Fibroblast of skin of left biceps (primary cell): Measurements from ENCODE around the gene NRP2.

Source experiments
- DNase-seq, 2 experiments: peaks; one replicate each; pipeline ENCODE4 v3.0.0-alpha.2; 2013; ENCODE audit warnings: low read depth in 2 of 2

NRP2 gene

DNA sequence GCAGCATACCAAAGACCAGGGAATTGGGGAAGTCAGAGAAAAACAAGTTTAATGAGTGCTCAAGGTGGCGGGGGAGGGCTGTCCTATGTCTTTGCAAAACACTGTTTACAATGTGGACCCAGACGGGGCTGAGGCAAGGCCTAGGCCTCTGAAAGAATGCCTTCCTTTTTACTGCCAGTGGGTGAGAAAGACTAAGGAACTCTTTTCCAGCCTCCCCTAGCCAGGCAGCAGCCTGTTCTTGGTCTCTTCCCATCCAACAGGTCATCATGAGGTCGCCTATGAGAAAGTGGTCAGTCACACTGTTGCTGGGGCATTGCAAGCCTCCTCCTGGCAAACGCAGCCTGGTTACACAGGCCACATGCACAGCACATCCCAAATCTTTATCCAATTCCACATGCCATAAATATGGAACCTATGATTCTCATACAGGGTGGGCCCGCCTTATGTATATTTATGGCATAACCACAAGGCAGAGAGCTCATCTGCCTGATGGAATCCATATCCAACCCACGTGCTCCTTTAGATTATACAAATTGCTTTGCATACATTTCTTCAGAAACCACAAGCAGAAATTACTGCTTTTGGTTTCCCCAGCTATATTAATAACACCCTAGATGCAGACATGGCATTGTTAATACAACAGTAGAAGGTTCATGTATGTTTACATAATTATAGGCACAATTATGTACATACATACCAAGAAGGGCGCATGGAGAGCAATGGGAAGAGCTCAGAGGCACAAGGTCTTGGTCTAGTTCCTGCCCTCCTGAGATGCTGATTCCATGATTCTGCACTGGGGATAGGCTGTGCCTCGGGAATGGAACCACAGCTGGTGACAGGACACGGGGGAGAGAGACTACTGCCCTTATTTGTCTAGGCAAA lies 48.6 kb downstream of the NRP2 start:
- peak; percentile 77 to 80 for DNase-seq

DNA sequence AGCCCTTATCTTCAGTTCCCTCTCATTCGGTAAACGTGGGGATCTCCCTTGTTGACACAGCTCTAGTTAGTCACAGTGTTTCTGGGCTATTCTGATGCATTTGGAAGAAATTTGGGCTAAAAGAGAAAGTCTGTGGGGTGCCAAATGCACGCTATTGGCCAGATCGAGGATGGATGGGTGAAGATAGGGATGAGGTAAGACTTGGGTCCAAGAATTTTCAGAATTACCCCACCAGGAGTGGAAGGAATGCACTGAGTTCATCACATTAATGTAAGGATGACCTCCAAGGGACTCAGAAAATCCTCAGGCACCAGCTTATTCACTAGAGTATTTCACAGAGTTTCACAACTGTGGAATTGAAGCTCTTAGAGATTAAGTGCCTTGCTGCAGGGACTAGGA lies 49.3 kb downstream of the NRP2 start:
- DNase-seq = peak; percentile 98

DNA sequence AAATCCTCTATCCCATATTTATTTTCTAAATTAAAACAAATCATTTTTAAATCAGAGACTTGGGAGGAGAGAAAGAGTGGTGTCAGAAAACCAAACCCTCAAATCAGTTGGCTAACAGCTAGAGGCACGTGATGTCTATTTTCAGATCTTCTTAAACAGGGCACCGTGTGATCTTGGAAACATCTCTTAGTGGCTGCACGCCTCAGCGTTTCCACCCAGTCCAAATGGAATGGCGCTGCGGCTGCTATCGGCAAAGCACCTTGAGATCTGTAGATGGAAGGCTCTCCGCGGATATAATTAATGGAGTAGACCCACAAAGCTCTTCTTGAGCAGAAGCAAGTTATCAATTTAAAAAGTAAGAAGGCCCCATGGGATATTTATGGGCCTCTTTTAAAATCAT lies 50.0 kb downstream of the NRP2 start:
- no peak for DNase-seq

DNA sequence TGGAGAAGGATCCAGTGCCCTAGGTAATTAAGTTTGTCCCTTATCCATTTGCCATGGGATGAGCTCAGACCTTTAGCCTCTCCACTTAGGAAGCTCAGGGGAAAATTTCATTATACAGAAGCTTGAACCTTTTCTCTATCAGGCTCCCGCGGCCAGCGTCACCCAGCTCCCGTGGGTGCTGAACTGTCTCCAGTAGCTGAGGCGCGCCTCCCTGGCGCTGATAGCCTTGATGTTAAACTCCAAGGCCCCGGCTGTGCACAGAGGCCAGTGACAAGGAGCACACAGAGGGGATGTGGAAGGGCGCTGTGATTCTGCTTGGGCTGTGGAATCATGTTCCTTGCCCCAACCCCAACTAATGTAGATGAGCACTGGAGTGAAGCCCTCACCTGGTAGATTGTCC lies 50.8 kb downstream of the NRP2 start:
- no peak for DNase-seq

DNA sequence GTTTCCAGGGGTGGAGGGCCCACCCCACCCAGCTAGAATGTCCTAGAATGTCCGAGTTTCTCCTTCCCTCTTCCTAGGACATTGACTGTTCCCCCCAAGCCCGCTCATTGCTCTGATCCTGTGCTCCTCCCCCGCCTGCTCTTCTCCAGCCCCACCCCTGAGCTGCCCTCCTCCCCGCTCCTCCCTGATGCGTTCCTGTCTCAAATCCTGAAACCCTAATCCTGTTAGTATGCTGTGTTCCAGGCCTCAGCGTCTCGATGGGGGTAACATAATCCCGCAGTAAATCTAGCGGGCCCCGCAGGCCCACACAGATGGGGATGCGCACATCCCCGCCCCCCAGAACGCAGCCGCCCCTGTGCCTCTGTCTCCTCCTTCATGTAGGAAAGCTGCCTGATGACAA lies 51.3 kb downstream of the NRP2 start:
- no peak for DNase-seq

DNA sequence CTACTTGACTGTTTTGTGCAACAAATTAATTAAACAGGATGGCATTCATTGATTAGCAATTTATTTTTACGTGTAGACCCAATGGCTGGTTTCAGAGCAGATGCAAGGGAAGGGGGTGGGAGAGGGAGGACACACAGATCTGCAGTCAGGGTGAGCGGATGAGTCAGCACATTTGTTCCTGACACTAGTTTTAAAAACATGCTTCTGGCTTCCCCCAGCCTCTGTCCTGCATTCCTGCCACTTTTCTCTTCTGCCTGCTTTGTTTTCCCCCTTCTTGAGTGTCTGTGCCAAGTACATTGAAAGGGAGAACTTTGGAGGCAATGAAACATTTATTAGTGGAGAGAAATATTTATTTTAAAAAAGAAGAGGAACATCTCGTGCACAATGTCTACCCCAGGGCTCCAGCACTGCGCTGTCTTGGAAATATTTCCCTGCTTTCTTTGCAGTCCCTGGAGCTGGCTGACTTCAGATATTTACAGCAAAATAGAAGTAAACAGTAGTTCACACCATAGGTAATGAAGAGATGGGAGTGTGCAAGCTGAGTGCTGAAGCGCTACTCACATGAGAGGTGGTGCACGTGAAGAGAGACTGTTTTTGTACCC lies 52.2 kb downstream of the NRP2 start:
- DNase-seq = peak; percentile 79

DNA sequence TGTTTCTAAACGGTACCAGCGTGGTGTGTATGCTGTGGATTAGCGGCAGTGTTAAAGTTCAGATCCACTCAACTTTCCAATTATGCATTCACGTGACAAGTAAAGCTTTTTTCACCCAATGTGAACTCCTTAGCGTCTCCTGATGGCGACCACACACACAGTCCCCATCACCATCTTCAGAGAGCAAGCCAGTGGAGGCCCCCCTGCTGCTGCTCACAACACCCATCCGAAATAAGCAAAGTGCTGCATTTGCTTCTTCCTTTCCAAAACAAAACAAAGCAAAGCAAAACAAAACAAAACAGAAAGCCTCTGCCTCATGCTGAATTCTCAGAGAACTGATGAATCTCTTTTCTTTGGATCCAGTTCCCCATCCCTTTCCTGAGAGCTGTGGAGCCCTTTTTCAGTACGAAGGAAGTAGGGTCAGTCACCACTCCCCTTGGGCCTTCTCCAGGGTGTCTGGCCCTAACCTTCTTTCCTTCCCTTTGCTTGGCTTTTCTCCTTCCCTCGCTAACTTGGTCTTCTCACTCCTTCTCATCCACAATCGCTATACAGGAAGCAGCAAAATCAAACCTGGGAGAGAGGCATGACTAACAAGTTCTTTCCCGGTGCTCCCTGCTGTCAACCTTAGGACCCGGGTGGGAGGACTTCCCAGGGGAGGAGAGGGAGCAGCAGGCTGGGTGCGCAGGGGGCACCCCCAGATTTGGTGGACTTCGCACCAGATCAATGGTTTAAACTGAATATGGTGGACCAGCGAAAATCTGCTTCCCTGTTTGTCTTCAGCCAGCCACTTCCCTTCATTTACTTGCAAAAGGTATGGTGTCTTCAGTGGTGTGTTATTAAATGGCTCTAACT lies 56.0 kb downstream of the NRP2 start:
- no peak for DNase-seq

DNA sequence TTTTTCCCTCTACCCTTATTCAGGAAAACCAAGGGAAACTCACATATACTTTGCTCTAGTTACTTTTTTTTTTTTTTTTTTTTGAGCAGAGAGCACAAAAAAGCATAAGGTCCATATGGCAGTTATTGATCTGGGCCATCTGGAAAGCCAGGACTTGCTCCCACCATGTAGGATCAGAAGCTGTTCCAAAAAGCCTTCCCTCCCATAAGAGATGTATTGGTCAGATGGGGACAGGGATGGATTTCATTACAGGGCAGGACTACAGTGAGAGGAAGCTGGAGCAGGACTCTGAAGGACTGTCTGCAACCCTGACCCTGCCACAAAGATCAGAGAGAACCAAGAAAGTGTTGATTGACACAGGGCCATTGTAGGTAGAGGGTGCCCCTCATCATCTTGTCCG lies 57.3 kb downstream of the NRP2 start:
- DNase-seq = no peak

DNA sequence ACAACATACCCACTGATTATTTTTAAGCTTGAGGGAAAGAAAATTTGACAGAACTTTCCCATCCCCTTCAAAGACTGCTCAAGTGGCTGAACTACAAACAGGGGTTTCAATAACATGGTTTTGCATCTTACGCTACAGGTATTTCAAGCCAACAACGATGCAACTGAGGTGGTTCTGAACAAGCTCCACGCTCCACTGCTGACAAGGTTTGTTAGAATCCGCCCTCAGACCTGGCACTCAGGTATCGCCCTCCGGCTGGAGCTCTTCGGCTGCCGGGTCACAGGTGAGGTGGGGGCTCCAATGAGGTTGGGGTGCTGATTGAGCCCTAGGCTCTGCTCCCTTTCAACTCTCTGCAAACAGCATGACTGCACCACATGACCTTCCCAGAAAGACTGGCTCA lies 58.1 kb downstream of the NRP2 start:
- DNase-seq = no peak

DNA sequence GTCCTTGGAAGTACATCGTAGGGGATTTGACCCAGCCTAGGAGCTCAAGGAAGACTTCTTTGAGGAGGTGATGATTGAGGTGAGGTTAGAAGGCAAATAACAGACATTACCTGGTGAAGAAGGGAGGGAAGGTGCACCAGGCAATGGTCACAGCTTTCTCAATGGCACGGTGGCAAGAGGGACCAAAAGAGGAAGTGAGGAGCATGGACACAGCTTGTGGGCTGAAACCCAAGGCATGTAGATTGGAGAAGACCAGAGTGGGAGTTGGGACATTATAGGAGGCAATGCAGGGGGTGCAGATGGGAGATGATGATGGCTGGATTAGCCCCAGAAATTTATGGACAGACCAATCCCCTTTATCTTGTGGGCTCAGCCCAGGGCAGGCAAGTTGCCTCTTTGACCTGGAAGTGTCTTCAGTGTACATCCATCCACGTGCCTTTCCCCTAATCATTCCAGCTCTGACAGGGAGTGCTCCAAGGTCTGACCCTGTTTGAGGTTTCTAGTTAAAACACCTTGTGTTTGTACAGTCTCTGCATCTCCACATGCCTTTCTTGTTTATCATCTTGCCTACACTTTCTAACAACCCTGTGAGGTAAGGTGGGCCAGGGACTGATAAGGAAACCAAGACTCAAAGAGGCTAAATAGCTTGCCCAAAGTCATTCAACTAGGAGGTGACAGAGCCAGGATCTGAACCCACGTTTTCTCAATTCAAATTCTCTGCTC lies 59.1 kb downstream of the NRP2 start:
- no peak for DNase-seq

DNA sequence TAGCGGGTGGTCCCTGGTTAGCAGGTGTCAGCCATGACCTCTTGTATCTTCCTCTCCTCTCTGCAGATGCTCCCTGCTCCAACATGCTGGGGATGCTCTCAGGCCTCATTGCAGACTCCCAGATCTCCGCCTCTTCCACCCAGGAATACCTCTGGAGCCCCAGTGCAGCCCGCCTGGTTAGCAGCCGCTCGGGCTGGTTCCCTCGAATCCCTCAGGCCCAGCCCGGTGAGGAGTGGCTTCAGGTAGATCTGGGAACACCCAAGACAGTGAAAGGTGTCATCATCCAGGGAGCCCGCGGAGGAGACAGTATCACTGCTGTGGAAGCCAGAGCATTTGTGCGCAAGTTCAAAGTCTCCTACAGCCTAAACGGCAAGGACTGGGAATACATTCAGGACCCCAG lies 60.8 kb downstream of the NRP2 start:
- no peak for DNase-seq

DNA sequence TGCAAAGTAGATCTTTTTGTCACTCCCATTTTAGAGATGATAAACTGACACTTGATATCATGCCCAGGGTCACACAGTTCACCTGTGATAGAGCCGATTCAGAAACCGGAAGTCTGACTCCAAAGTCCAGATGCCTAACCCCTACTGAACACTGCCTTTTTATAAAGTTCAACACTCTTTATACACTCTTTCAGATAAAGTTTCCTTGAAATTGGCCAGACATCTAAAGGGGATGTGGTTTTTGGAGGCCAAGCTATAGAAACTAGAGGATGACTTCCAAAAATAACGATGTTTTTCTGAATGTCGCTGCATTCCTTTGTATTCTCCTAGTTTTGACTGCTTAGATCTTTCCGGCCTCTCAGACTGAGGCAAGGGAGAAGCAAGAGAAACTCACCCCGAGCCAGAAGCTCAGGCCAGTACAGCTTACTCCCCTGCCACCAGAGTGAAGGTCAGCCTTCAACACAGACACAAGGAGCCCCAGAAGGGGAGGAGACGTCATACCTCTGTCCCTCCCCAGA lies 61.8 kb downstream of the NRP2 start:
- no peak for DNase-seq

DNA sequence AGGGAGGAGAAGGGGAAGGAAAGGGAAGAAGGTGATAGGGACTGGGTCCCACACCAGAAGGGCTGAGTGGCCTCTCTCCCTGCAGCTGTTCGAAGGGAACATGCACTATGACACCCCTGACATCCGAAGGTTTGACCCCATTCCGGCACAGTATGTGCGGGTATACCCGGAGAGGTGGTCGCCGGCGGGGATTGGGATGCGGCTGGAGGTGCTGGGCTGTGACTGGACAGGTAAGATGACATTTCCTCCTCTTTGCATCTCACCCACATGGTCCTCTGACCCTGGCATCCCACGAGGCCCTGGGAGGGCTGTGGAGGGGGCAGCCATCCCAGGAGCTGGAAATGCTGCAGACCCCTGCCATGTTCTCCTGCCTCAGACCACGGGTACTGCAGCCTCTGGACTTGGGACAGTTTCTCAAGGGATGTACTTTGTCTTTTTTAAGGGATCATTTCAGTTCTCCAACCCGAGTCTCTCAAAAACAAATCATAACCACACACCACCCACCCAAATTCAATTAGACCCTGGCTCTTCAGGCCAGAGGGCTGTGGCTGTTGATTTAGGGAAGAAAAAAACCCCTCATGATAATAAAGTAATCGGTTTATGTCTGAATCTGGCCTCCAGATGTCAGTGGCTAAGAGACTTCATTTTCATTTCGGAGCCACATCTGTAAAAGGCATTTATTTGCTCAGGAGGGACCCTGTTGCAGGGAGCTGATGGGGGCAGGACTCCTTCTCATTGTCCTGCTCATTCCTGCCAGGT lies 63.5 kb downstream of the NRP2 start:
- no peak for DNase-seq

DNA sequence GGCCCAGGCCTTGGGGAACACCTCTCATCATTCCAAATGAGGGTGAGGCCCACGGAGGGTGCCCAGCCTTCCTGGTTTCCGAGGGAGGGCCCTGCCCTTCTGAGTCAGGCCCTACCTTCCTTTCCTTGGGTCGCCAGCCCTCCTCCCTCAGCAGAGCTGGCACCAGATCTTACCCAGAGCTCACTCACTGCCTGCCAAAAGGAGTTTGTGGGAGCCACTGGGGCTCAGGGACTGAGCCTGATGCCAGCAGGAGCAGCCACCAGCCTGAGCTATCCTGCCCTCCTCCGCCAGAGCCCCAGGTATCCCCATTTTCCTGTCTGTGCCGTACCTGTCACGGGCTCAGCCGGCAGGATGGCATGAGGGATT lies 64.1 kb downstream of the NRP2 start:
- DNase-seq = no peak

DNA sequence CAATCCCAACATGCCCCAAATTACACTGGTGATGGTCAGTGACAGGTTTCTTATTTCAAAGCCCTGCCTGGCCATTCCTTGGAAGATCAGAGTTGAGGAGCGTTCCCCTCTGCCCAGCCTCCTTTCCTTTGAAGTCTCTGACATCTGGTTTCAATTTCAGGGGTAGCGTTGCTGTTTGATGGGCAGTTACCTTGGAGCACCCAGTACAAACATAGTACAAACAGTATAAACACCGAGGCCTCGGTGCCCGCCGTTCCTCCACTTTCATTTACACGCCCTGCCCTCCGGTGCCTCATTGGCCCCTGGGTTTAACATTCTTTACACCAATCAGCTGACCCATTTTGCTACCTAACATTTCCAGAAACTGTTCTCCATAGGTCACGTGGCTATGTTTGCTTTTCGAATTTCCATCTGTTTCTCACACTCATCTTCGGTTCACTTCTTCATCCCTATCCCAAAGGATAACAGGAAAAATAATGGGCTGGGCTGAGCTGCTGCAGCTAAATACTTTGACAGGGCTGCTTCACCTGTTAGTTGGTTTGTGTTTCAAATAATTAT lies 65.6 kb downstream of the NRP2 start:
- no peak for DNase-seq

DNA sequence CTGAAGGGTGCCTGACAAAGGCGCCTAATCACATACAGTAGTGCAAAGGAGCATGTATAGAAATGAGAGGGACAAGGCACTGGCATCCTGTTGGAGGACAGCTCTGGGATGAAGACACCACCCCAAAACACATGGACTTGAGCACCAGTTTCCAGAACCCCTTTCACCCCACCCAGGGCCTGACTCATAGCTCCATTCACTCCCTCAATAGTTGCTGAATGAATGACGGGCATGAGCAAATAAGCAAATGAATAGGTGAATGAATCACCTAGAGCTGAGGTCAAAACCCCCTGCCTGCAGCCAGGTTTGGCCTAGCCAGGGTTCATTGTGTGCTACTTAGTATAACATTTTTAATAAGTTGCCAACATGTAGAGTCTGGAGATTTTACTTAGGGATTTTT lies 66.3 kb downstream of the NRP2 start:
- no peak for DNase-seq

DNA sequence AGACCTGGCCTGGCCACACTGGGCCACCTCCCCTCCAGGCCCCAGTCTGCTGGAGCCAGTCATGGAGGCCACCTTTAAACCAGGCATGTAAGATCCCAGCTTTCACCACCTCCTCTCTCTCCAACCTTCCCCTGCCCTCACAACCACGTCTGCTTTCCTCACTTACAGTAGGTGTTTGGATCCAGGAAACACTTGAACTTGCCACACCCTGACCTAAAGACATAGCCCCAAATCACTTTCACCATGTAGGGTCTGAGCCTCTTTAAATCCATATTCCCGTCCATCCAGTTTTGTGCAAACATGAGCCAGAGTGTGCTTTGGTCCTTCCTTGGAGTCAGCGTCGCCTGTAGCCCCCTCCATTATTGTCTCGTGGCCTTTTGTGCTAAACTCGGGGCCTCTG lies 66.8 kb downstream of the NRP2 start:
- DNase-seq = no peak

DNA sequence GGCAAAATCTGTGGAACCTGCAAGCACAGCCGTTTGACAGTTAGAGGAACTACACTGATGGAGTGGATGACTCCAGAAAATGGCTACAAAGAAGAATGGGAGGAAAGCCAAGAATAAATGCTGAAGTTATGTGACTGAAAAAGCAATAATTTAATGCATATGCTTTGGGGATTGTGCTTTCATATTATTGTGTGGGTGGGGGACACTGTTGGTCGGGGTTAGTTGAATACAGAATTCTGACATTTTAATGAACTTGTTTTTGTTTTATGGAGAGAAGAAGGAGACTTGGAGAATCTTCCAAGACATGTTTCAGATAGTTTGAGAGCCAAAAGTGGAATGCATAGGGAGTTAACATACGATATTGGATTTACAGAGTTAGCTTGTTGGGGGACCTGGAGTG lies 68.5 kb downstream of the NRP2 start:
- DNase-seq = no peak

DNA sequence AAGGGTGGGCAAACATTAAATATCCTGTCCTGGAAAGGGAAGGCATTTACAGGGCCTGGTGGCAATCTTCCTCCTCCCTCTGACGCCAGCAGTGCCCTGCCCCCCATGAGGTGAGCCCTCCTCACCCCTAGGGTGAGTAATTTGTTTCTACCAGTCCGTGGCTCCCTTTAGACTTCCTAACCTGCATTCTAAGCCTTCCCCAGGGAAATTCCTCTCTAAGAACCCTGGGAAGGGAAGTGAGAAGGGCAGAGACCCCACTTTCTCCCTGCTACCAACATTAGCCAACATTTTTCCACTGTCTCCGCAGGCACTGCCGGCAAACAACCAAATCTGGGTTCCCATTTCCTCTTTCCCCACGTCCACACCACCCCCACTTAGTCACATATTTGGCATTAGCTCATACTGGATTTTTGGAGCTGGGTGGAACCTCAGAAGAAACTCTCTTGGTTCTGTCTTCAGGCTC lies 69.3 kb downstream of the NRP2 start:
- DNase-seq = no peak

DNA sequence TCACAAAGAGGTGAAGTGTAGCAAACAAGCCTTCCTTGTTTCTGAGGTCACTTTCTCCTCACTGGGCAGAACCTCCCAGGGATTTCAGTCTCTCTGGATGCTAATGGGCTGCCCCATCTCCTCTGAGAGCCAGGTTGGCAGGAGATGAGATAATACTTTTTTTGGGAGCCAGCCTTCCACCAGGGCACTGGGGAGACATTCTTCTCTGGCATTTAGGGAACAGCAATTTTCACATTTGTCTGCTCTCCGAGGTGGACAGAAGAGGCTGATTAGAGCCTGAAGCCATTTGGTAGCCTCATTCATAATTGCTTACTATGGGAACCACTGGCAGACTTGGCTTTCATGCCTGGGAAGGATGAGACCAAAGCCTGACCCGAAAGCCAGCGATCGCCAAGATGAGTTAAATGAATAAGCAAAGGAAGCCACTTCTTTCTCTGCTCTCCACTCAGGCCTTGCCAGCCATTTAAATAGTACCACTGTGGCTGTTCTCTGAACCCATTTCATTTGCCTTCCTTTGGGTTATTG lies 70.1 kb downstream of the NRP2 start:
- no peak for DNase-seq
